ENCODE data around the gene CDH15. TPM values are rescaled to one million over a fixed set of nuclear protein-coding genes. Genes with fewer than 3 reads are reported as not detected.

The CDH15 gene
- total and polyA plus RNA-seq, 2 of the 13 experiments (the other 11 are each of a cell fraction or from before 2014, with no cell fraction given), result 0.74 to 2.2 TPM

DNA sequence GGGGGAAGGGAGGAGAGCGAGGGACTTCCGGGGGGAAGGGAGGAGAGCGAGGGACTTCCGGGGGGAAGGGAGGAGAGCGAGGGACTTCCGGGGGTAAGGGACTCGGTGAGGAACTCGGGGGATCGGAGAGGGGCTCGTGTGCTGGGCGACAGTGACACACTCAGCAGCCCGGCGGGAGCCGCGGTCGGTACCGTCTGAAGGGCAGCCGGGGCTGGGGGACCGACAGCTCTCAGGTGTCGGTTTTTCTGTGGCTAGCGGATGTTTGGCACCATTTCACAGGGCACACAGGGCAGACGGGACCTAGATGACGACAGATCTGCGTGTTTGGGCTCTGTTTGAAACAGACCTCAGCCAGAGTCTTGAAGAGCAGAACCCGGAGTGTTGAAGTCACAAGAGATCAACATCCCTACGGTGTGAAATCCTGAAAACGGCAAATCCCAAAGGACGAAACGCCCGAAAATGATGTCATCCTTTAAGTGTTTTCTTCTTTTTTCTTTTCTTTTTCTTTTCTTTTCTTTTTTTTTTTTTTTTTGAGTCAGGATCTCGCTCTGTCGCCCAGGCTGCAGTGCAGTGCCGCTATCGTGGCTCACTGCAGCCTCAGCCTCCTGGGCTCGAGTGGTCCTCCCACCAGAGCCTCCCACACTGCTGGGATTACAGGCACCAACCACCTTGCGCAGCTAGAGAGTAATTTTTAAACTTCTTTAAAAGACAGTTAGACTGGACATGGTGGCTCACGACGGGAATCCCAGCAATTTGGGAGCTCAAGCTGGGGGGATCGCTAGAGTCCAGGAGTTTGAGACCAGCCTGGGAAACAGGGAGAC, 69.8 kb downstream of the CDH15 start (continued):
- TF ChIP-seq, protein P1, sequence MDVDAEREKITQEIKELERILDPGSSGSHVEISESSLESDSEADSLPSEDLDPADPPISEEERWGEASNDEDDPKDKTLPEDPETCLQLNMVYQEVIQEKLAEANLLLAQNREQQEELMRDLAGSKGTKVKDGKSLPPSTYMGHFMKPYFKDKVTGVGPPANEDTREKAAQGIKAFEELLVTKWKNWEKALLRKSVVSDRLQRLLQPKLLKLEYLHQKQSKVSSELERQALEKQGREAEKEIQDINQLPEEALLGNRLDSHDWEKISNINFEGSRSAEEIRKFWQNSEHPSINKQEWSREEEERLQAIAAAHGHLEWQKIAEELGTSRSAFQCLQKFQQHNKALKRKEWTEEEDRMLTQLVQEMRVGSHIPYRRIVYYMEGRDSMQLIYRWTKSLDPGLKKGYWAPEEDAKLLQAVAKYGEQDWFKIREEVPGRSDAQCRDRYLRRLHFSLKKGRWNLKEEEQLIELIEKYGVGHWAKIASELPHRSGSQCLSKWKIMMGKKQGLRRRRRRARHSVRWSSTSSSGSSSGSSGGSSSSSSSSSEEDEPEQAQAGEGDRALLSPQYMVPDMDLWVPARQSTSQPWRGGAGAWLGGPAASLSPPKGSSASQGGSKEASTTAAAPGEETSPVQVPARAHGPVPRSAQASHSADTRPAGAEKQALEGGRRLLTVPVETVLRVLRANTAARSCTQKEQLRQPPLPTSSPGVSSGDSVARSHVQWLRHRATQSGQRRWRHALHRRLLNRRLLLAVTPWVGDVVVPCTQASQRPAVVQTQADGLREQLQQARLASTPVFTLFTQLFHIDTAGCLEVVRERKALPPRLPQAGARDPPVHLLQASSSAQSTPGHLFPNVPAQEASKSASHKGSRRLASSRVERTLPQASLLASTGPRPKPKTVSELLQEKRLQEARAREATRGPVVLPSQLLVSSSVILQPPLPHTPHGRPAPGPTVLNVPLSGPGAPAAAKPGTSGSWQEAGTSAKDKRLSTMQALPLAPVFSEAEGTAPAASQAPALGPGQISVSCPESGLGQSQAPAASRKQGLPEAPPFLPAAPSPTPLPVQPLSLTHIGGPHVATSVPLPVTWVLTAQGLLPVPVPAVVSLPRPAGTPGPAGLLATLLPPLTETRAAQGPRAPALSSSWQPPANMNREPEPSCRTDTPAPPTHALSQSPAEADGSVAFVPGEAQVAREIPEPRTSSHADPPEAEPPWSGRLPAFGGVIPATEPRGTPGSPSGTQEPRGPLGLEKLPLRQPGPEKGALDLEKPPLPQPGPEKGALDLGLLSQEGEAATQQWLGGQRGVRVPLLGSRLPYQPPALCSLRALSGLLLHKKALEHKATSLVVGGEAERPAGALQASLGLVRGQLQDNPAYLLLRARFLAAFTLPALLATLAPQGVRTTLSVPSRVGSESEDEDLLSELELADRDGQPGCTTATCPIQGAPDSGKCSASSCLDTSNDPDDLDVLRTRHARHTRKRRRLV (CRISPR knock-in tag; IDR thresholded peaks at IDR 0.05), result peak; percentile 84; the same call in 1 of the 2 replicates
- TF ChIP-seq DMAP1 (CRISPR knock-in tag; IDR thresholded peaks at IDR 0.05) (peak; percentile 85; the same call in 1 of the 2 replicates), RXRB (CRISPR knock-in tag; IDR thresholded peaks at IDR 0.05; ENCODE audit: borderline replicate concordance) (peak; percentile 76), ZNF883 (CRISPR knock-in tag; IDR thresholded peaks at IDR 0.05; ENCODE audit: not compliant biosample characterization) (peak; percentile 71), ZFP62 (CRISPR knock-in tag; IDR thresholded peaks at IDR 0.05) (no peak), JUND (CRISPR knock-in tag; IDR thresholded peaks at IDR 0.05) (no peak), RFX5 (IDR thresholded peaks at IDR 0.05; ENCODE audit: low read depth, low read length) (peak; percentile 67), ZNF607 (CRISPR knock-in tag; IDR thresholded peaks at IDR 0.05; ENCODE audit: borderline replicate concordance) (peak; percentile 30; the same call in 1 of the 2 replicates), KLF12 (CRISPR knock-in tag; IDR thresholded peaks at IDR 0.05; ENCODE audit: borderline replicate concordance) (no peak; the same call in 1 of the 2 replicates), ZNF367 (CRISPR knock-in tag; IDR thresholded peaks at IDR 0.05; ENCODE audit: borderline replicate concordance) (peak; percentile 79; the same call in 1 of the 2 replicates), ZNF629 (CRISPR knock-in tag; conservative IDR thresholded peaks at IDR 0.05) (peak; percentile 7; the same call in 1 of the 2 replicates), GATAD2A (CRISPR knock-in tag; IDR thresholded peaks at IDR 0.05) (peak; percentile 76), ZSCAN12 (CRISPR knock-in tag; IDR thresholded peaks at IDR 0.05) (peak; percentile 65; the same call in 1 of the 2 replicates), SNRNP70 (IDR thresholded peaks at IDR 0.05; ENCODE audit: low read depth, low read length) (no peak), ZNF136 (CRISPR knock-in tag; IDR thresholded peaks at IDR 0.05; ENCODE audit: low read depth) (peak; percentile 7; the same call in 1 of the 2 replicates), ZFX (CRISPR knock-in tag; IDR thresholded peaks at IDR 0.05; ENCODE audit: low read depth) (peak; percentile 47; the same call in 1 of the 2 replicates)
- TF ChIP-seq, protein P2, sequence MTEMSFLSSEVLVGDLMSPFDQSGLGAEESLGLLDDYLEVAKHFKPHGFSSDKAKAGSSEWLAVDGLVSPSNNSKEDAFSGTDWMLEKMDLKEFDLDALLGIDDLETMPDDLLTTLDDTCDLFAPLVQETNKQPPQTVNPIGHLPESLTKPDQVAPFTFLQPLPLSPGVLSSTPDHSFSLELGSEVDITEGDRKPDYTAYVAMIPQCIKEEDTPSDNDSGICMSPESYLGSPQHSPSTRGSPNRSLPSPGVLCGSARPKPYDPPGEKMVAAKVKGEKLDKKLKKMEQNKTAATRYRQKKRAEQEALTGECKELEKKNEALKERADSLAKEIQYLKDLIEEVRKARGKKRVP (CRISPR knock-in tag; IDR thresholded peaks at IDR 0.05), result no peak; a peak in 1 of 4 replicates
- TF ChIP-seq, protein P3, sequence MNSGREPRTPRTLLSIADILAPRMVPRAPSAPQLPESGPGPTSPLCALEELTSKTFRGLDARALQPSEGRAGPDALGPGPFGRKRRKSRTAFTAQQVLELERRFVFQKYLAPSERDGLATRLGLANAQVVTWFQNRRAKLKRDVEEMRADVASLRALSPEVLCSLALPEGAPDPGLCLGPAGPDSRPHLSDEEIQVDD (CRISPR knock-in tag; IDR thresholded peaks at IDR 0.05; ENCODE audit: borderline replicate concordance), result peak; percentile 7; the same call in 1 of the 2 replicates
- TF ChIP-seq, protein P4, sequence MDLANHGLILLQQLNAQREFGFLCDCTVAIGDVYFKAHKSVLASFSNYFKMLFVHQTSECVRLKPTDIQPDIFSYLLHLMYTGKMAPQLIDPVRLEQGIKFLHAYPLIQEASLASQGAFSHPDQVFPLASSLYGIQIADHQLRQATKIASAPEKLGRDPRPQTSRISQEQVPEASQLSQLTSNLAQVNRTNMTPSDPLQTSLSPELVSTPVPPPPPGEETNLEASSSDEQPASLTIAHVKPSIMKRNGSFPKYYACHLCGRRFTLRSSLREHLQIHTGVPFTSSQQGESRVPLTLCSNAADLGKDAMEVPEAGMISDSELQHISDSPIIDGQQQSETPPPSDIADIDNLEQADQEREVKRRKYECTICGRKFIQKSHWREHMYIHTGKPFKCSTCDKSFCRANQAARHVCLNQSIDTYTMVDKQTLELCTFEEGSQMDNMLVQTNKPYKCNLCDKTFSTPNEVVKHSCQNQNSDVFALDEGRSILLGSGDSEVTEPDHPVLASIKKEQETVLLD (CRISPR knock-in tag; IDR thresholded peaks at IDR 0.05; ENCODE audit: low read depth), result peak; percentile 62; the same call in 1 of the 2 replicates
- TF ChIP-seq, protein P5, sequence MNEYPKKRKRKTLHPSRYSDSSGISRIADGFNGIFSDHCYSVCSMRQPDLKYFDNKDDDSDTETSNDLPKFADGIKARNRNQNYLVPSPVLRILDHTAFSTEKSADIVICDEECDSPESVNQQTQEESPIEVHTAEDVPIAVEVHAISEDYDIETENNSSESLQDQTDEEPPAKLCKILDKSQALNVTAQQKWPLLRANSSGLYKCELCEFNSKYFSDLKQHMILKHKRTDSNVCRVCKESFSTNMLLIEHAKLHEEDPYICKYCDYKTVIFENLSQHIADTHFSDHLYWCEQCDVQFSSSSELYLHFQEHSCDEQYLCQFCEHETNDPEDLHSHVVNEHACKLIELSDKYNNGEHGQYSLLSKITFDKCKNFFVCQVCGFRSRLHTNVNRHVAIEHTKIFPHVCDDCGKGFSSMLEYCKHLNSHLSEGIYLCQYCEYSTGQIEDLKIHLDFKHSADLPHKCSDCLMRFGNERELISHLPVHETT (CRISPR knock-in tag; conservative IDR thresholded peaks at IDR 0.05), result peak; percentile 97
